Pancreas (tissue), 10 donors: ENCODE data around the gene LCN9. TPM values are rescaled to one million over a fixed set of nuclear protein-coding genes. Genes with fewer than 3 reads are reported as not detected.

ENCODE experiments used
- ATAC-seq, 4 donors: fragments of 200-7000 bp; cut with Tn5 transposase; one replicate each; pipeline versions ENCODE4 v1.8.0 to v1.9.1; 2020; ENCODE audit warnings: mild to moderate bottlenecking in 4 of 4, moderate library complexity in 4 of 4
- DNase-seq, 6 donors: peaks; one replicate each; pipeline ENCODE4 v3.0.0-alpha.2; 2020
- FAIRE-seq: peaks from 2 replicates; lab custom pipeline; 2012; peaks lifted over from hg19 to GRCh38; lab: Jason Lieb, UNC
- H3K27ac ChIP-seq, 4 donors: fragments of 200-600 bp; sonication (generic); 1 replicate in 3 of 4; 2 replicates in 1 of 4; pipeline versions ENCODE4 v1.5.0 to v1.8.0; 2020
- H3K27me3 ChIP-seq, 4 donors: fragments of 200-600 bp; one replicate each; pipeline ENCODE4 v1.8.0; 2021
- H3K36me3 ChIP-seq, 3 donors: fragments of 200-600 bp; sonication (generic) in 1 of 3; one replicate each; pipeline versions ENCODE4 v1.5.0 to v1.8.0; 2020 to 2021
- H3K4me1 ChIP-seq, 3 donors: fragments of 200-600 bp; one replicate each; pipeline ENCODE4 v1.8.0; 2021
- H3K4me3 ChIP-seq, 4 donors: fragments of 200-600 bp; sonication (generic) in 2 of 4; one replicate each; pipeline versions ENCODE4 v1.5.0 to v1.8.0; 2020 to 2021
- H3K9me3 ChIP-seq, 4 donors: fragments of 200-600 bp; one replicate each; pipeline ENCODE4 v1.8.0; 2021
- WGBS, 2 donors: extraction: QIAGEN DNeasy Blood & Tissue Kit; methylation state at CpG; one replicate each; pipeline ENCODE4 v1.1.7; 2013; 5-methylcytosine and 5-hydroxymethylcytosine counted together
- intact Hi-C, 3 donors: fragments of 100-400 bp; cut with DNase I; formaldehyde crosslinking; loops; one replicate each; pipeline versions ENCODE4 v1.11.1 to v1.14.2; 2022
- polyA plus RNA-seq, 2 donors: library from polyadenylated mRNA; stranded (reverse); fragments of 200-250 nt; gene quantifications; one replicate each; pipeline ENCODE4 v1.2.3, GENCODE V29; 2013
- total RNA-seq, 6 donors: library from RNA; stranded (reverse); fragmentation: NEBNext Ultra II Directional in 4 of 6; extraction: Animal tissue kit (Norgen Biotek cat#: 25700) in 4 of 6; gene quantifications; one replicate each; pipeline versions ENCODE4 v1.2.1 to v1.2.4, GENCODE V29; 2021 to 2023
- TF ChIP-seq, protein P1 (sequence below), 4 donors: fragments of 200-600 bp; sonication (generic) in 3 of 4; IDR thresholded peaks; one replicate each; pipeline versions ENCODE4 v1.5.0 to v1.8.0; 2021; ENCODE audit warnings: antibody characterized with exemption in 4 of 4
- donor health status: healthy with polysubstance abuse.
- donor health status: DM: no; HTN: no; CAD: no; lungs with moderate emphysema.
- donor health status: DM: no; HTN: no; CAD: no.
- donor health status: control.
- donor health status: control.
- donor health status: Bipolar disorder and iron deficiency.
- donor health status: DM: yes; HTN: yes; CAD: no.
- donor health status: DM: no; HTN: no; CAD: no.
- donor health status: DM: no; HTN: no; CAD: no.
- donor health status: DM: yes; HTN: yes; CAD: no.

Gene LCN9
- total and polyA plus RNA-seq, 8 donors, result not detected

DNA sequence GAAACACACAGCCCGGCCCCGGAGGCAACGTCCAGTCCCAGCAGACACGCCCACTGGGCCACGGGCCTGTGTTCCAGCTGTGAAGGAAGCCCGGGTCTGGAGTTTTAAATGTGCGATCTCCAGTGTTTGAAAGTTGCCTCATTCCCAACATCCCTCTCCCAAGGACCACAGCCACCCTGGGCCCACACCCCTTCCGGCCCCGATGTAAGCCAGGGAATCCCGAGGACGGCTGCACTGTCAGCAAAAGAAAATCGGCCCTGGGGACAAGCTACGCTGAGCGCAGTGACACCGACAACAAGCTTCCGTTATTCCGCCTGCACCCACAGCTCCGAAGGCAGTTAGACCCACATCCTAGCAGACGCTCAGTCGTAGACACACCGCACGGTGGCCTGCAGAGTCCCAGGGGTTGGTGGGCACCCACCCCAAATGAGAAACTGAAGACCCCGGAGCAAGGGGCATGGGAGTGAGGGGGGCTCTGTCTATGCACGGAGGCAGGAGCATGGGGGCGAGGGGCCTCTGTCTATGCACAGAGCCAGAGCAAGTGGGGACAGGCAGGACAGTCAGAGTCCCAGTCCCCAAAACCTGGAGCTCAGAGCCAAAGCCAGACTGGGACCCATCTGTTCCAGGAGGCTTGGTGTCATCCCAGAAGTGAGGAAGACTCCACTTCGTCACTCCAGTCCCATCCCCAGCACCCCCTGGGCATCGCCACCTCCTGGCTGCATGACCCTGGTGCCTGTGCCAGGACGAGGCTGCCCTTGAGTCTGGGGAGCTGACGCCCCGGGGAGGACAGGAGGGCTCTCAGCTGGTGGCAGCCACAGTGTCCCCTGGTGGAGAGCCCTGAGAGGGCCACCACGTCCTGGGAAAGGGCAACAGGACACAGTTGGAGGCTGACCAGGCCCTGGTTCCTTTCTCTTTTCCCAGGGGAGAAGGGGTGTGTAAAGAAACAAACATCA, 47.2 kb upstream of the LCN9 start:
- intact Hi-C loops, result loop anchor here in 1 of 3 donors (10.0 kb wide), 1 partner anchor 61 kb away; no protein-coding TSS in a partner anchor
- ATAC-seq (no peak), DNase-seq (peak in 2 of 6 donors; percentile 46 to 48), FAIRE-seq (no peak)
- TF ChIP-seq, protein P1, sequence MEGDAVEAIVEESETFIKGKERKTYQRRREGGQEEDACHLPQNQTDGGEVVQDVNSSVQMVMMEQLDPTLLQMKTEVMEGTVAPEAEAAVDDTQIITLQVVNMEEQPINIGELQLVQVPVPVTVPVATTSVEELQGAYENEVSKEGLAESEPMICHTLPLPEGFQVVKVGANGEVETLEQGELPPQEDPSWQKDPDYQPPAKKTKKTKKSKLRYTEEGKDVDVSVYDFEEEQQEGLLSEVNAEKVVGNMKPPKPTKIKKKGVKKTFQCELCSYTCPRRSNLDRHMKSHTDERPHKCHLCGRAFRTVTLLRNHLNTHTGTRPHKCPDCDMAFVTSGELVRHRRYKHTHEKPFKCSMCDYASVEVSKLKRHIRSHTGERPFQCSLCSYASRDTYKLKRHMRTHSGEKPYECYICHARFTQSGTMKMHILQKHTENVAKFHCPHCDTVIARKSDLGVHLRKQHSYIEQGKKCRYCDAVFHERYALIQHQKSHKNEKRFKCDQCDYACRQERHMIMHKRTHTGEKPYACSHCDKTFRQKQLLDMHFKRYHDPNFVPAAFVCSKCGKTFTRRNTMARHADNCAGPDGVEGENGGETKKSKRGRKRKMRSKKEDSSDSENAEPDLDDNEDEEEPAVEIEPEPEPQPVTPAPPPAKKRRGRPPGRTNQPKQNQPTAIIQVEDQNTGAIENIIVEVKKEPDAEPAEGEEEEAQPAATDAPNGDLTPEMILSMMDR (IDR thresholded peaks at IDR 0.05), result no peak
- Histone ChIP-seq H3K36me3 (no peaks in the 10 kb centered on the region), H3K27ac (no peak overlapping the region), H3K9me3 (no peaks in the 10 kb centered on the region), H3K27me3 (no peaks in the 10 kb centered on the region), H3K4me3 (no peak overlapping the region), H3K4me1 (no peaks in the 10 kb centered on the region)
- 44 to 52% methylated on average over 30 to 31 of the region's 31 CpGs for WGBS, 2 donors

DNA sequence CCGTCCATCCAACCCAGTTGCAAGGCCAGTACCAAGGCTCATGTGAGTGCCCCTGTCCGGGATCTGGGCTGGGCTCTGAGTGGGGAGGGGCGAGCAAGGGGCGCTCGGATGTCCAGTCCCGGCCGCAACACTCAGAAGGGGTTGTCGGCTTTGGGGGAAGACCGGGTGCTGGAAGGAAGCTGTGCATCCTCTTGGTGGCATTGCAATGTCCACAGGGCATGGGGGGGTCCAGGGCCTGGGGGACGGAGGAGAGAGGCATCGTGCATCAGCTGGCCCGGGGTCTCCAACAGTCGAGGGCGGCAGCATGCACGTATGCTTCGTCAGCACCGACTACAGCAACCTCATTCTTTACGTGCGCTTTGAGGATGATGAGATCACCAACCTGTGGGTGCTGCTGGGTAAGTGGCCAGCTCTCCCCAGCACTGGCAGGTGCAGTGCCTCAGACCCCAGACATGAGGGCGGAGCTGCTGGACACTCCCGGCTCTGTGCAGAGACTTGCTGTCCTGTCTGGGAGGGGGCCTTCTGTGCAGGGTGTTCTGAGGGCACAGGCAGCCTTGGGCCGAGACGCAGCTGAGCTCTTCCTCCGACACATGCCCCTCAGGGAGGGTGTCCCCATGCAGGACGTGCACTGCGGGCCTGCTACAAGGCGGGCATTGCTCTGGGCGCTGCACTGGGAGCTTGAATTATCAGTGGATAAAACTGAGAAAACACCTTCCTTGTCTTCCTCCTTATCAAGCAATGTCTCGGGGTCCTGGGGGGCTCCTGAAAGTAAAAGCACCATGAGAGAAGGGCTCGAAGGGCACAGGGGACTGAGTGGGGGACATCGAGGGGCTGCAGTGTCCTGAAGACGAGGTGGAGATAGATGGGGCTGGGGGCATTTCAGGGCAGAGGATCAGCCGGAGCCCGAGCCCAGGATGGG, 46.2 kb upstream of the LCN9 start:
- 56 to 65% methylated on average over 34 of the region's 34 CpGs for WGBS, 2 donors
- FAIRE-seq (no peak), DNase-seq (peak in 1 of 6 donors; percentile 38), ATAC-seq (no peak)
- Histone ChIP-seq H3K36me3 (no peaks in the 10 kb centered on the region), H3K27me3 (no peaks in the 10 kb centered on the region), H3K4me3 (no peak overlapping the region), H3K4me1 (no peaks in the 10 kb centered on the region), H3K27ac (no peak overlapping the region), H3K9me3 (no peaks in the 10 kb centered on the region)
- TF ChIP-seq, protein P1 (IDR thresholded peaks at IDR 0.05), result no peak
- intact Hi-C loops, result loop anchor here in 1 of 3 donors (10.0 kb wide), 1 partner anchor 62 kb away; no protein-coding TSS in a partner anchor

DNA sequence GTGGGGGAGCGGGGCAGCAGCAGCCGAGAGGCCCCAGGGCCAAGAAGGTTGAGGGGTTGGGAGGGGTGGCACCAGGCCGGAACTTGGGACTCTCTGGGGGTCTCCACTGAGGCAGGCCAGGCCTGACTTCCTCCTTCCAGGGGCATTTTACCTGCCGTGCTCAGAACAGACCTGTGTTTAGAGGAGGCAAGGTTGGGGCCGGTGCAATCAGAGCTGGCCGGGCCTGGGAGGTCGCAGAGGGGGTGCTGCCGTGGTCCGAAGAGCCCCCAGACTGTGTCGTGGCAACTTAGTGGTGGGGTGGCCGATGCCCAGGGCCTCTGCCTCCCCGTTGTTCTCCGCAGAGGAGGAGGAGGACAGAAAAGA, 45.6 kb upstream of the LCN9 start:
- peak in 1 of 6 donors; percentile 40 for DNase-seq
- Histone ChIP-seq H3K9me3 (no peaks in the 10 kb centered on the region), H3K36me3 (no peaks in the 10 kb centered on the region), H3K27ac (no peak overlapping the region), H3K4me1 (no peaks in the 10 kb centered on the region), H3K27me3 (no peaks in the 10 kb centered on the region), H3K4me3 (no peak overlapping the region)
- TF ChIP-seq, protein P1 (IDR thresholded peaks at IDR 0.05), result no peak
- no peak for ATAC-seq
- intact Hi-C loops, result loop anchor here in 1 of 3 donors (10.0 kb wide), 1 partner anchor 63 kb away; no protein-coding TSS in a partner anchor
- FAIRE-seq, result no peak
- 55 to 77% methylated on average over 13 of the region's 13 CpGs for WGBS, 2 donors

DNA sequence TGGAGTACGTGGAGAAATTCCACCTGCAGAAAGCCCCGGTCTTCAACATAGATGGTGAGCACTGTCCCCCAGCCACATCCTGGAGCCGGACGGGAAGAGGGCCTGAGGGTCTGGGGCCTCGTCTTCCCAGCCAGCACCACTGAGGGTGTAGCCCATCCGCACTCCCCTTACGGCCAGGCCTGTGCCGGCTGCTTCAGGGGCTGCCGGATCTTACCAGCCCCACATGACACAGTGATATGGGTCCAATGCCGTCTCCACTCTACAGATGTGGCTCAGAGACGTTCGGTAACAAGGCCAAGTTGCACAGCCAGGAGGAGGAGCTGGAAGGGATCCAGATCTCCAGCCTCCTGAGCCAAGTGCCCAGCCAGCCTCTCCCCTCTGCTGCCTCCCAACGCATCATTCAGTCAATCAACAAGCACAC, 45.1 kb upstream of the LCN9 start:
- TF ChIP-seq, protein P1 (IDR thresholded peaks at IDR 0.05), result no peak
- no peaks in the 10 kb centered on the region for H3K27me3 ChIP-seq
- 66 to 82% methylated on average over 13 of the region's 13 CpGs for WGBS, 2 donors
- H3K4me3 ChIP-seq, result no peak overlapping the region
- H3K4me1 ChIP-seq, result no peaks in the 10 kb centered on the region
- H3K27ac ChIP-seq, result no peak overlapping the region
- FAIRE-seq (no peak), DNase-seq (no peak), ATAC-seq (no peak)
- no peaks in the 10 kb centered on the region for H3K9me3 ChIP-seq
- H3K36me3 ChIP-seq, result no peaks in the 10 kb centered on the region
- intact Hi-C loops, result loop anchor here in 1 of 3 donors (10.0 kb wide), 1 partner anchor 63 kb away; no protein-coding TSS in a partner anchor
